Endodermal cell (in vitro differentiated cells): ENCODE results near the gene CDKN1C. TPM values are rescaled to one million over a fixed set of nuclear protein-coding genes. Genes with fewer than 3 reads are reported as not detected.

ENCODE experiments used
- DNase-seq: peaks from one replicate; pipeline ENCODE4 v3.0.0-alpha.2; 2017
- H3K27ac ChIP-seq: 2 replicates; pipeline ENCODE4 v1.5.1; 2013; ENCODE audit warnings: mild to moderate bottlenecking, low read depth, low read length, moderate library complexity
- H3K27me3 ChIP-seq: 2 replicates; pipeline ENCODE4 v1.6.1; 2013; ENCODE audit warnings: mild to moderate bottlenecking, low read length, moderate library complexity; ENCODE audit not compliant: insufficient read depth, control insufficient read depth, poor library complexity, severe bottlenecking
- H3K36me3 ChIP-seq: 2 replicates; pipeline ENCODE4 v1.7.0; 2013; ENCODE audit warnings: mild to moderate bottlenecking, low read length, moderate library complexity; ENCODE audit not compliant: control insufficient read depth, insufficient read depth
- H3K4me1 ChIP-seq: one replicate; pipeline ENCODE4 v1.7.0; 2013; ENCODE audit warnings: low read length; ENCODE audit not compliant: control insufficient read depth, insufficient read depth
- H3K4me3 ChIP-seq: 2 replicates; pipeline ENCODE4 v1.5.1; 2013; ENCODE audit warnings: mild to moderate bottlenecking, low read length, moderate library complexity
- H3K9ac ChIP-seq: 2 replicates; pipeline ENCODE4 v1.6.1; 2013; ENCODE audit warnings: mild to moderate bottlenecking, low read length, moderate library complexity; ENCODE audit not compliant: poor library complexity, severe bottlenecking; ENCODE audit errors: extremely low read depth
- H3K9me3 ChIP-seq: 2 replicates; pipeline ENCODE4 v1.6.1; 2013; ENCODE audit warnings: mild to moderate bottlenecking, low read length, moderate library complexity; ENCODE audit not compliant: control insufficient read depth
- H3K27ac Mint-ChIP-seq: 2 replicates; pipeline ENCODE4 v1.8.0; 2020; ENCODE audit warnings: mixed read lengths
- H3K27me3 Mint-ChIP-seq: 2 replicates; pipeline ENCODE4 v1.8.0; 2021; ENCODE audit warnings: mild to moderate bottlenecking, mixed read lengths; ENCODE audit not compliant: insufficient read depth
- H3K36me3 Mint-ChIP-seq: 2 replicates; pipeline ENCODE4 v1.8.0; 2020; ENCODE audit warnings: low read depth, mixed read lengths
- H3K4me1 Mint-ChIP-seq: 2 replicates; pipeline ENCODE4 v1.8.0; 2020; ENCODE audit warnings: mixed read lengths
- H3K4me3 Mint-ChIP-seq: 2 replicates; pipeline ENCODE4 v1.8.0; 2020; ENCODE audit warnings: mild to moderate bottlenecking, moderate library complexity, mixed read lengths
- H3K9me3 Mint-ChIP-seq: 2 replicates; pipeline ENCODE4 v1.8.0; 2020; ENCODE audit warnings: mild to moderate bottlenecking, mixed read lengths
- CTCF ChIP-seq: fragments of 200-600 bp; sonication (generic); conservative IDR thresholded peaks from 2 replicates; pipeline ENCODE4 v1.5.0; 2021; ENCODE audit warnings: antibody characterized with exemption, mild to moderate bottlenecking
- WGBS, 2 experiments: methylation state at CpG; one replicate each; pipeline versions ENCODE4 v1.1.5 to v1.1.7; 2013; ENCODE audit warnings: missing lambda C conversion rate in 2 of 2, mixed read lengths in 1 of 2; ENCODE audit not compliant: insufficient coverage in 1 of 2, insufficient read length in 1 of 2; 5-methylcytosine and 5-hydroxymethylcytosine counted together
- total RNA-seq, 2 donors: library from RNA; stranded (reverse); fragmentation: NEBNext Ultra II Directional in 1 of 2; extraction: Animal tissue kit (Norgen Biotek cat#: 25700) in 1 of 2; gene quantifications; 2 replicates in 1 of 2; 3 replicates in 1 of 2; pipeline ENCODE4 v1.2.1, GENCODE V29; 2021

The CDKN1C gene
- total RNA-seq, 2 donors from 2014 or later, result 37.6 to 60.9 TPM

- H3K27me3 Mint-ChIP-seq, result peaks cover 72% of the 10 kb centered on the region
- H3K4me1 Mint-ChIP-seq, result peaks cover 13% of the 10 kb centered on the region
- no peaks in the 10 kb centered on the region for H3K9me3 Mint-ChIP-seq
- H3K36me3 Mint-ChIP-seq, result peaks cover 5% of the 10 kb centered on the region
- peak overlapping the region; percentile 76 for H3K4me3 ChIP-seq
- peaks cover 5% of the 10 kb centered on the region for H3K4me1 ChIP-seq
- H3K27ac Mint-ChIP-seq, result no peak overlapping the region
- H3K36me3 ChIP-seq, result no peaks in the 10 kb centered on the region
- H3K4me3 Mint-ChIP-seq, result peak overlapping the region; percentile 75
- TF ChIP-seq CTCF, result no peak
- H3K9ac ChIP-seq, result peak overlapping the region; percentile 44
- H3K27me3 ChIP-seq, result peaks cover 43% of the 10 kb centered on the region
- WGBS, 2 experiments, result 1% methylated on average over 34 to 119 of the region's 119 CpGs
- H3K9me3 ChIP-seq, result no peaks in the 10 kb centered on the region
- peak; percentile 76 for DNase-seq
- peak overlapping the region; percentile 22 for H3K27ac ChIP-seq
Measured at GRCh38 chr11:2883979-2884815, 1.4 kb downstream of the CDKN1C start.

- H3K27ac Mint-ChIP-seq, result no peak overlapping the region
- peaks cover 43% of the 10 kb centered on the region for H3K27me3 ChIP-seq
- H3K4me1 ChIP-seq, result peaks cover 5% of the 10 kb centered on the region
- peak overlapping the region; percentile 75 for H3K4me3 Mint-ChIP-seq
- no peaks in the 10 kb centered on the region for H3K36me3 ChIP-seq
- H3K4me3 ChIP-seq, result peak overlapping the region; percentile 76
- DNase-seq, result no peak
- no peak overlapping the region for H3K27ac ChIP-seq
- H3K36me3 Mint-ChIP-seq, result peaks cover 5% of the 10 kb centered on the region
- H3K9ac ChIP-seq, result no peak overlapping the region
- peaks cover 13% of the 10 kb centered on the region for H3K4me1 Mint-ChIP-seq
- no peaks in the 10 kb centered on the region for H3K9me3 ChIP-seq
- H3K9me3 Mint-ChIP-seq, result peaks cover 4% of the 10 kb centered on the region
- H3K27me3 Mint-ChIP-seq, result peaks cover 74% of the 10 kb centered on the region
- no peak for TF ChIP-seq CTCF
- WGBS, 2 experiments, result 8 to 14% methylated on average over 21 to 24 of the region's 24 CpGs
Measured at GRCh38 chr11:2883640-2883978, 2.0 kb downstream of the CDKN1C start.

DNA sequence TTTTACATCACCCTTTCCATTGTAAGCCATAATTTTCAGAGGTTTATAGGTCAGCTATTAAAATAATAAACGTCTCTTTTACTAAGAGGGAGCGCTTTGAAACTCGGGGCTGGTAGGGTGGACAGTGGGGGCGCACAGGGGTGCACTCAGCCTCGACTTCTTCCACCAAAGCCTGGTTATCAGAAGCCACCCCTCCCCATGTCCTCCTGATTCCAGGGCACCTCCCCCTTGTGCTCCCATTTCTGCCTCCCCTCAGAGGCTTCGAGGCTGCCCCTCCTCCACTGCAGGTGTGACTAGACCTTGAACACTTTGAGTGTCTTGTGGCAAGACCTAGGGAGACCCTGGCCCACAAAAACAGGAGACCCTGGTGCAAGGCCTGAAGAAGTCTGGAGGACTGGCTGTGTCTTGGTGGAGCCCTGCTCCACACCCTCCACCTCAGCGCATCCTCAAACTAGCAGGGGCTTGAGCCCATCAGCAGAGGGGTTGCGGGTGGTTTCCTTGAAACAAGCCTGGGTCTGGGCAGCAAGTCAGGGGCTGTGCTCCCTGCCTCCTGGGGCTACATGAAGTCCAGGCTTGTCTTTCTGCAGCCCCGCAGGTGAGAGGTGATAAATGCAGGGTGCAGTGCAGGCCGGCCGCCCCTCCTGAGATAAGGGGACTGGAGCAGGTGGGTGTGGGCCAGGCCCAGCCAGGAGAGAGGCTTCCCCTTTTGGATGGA, 3.0 kb downstream of the CDKN1C start:
- peaks cover 73% of the 10 kb centered on the region for H3K27me3 Mint-ChIP-seq
- WGBS, 2 experiments, result 84 to 94% methylated on average over 9 to 11 of the region's 11 CpGs
- peaks cover 7% of the 10 kb centered on the region for H3K36me3 Mint-ChIP-seq
- DNase-seq, result no peak
- H3K4me1 Mint-ChIP-seq, result peaks cover 13% of the 10 kb centered on the region
- peaks cover 7% of the 10 kb centered on the region for H3K9me3 Mint-ChIP-seq
- no peaks in the 10 kb centered on the region for H3K36me3 ChIP-seq
- peak overlapping the region; percentile 66 for H3K27ac ChIP-seq
- H3K27ac Mint-ChIP-seq, result no peak overlapping the region
- peak overlapping the region; percentile 75 for H3K4me3 Mint-ChIP-seq
- H3K4me3 ChIP-seq, result no peak overlapping the region
- H3K9me3 ChIP-seq, result no peaks in the 10 kb centered on the region
- no peak for TF ChIP-seq CTCF
- H3K9ac ChIP-seq, result no peak overlapping the region
- H3K27me3 ChIP-seq, result peaks cover 38% of the 10 kb centered on the region
- peaks cover 5% of the 10 kb centered on the region for H3K4me1 ChIP-seq
